Left forelimb (tissue), 1 donor: ENCODE data around the gene PARVG.

ENCODE experiments used
- DNase-seq: peaks from one replicate; pipeline ENCODE4 v3.0.0-alpha.2; 2018; ENCODE audit warnings: low spot score

The PARVG gene

DNA sequence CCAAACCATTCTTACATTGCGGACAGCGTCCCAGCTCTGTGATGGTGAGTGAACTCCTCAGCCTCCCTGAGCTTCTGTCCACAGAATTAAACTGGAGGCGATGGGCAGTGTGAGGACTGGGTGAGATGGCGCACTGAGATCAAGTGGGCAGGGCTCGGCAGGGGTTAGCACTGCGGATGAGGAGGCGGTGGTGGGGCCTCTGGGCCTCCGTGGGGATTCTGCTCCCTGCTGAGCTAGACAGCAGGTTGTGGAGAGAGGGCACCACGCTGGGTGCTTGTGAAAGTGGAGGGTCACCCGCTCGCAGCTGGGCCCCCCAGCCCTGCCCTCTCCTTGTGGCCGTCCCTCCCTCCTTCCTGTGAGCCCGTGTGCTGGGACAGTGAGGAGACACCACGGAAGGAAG is 25.6 kb upstream of the PARVG start:
- DNase-seq, result no peak

GRCh38 chr22:44157916-44158618 is 22.7 kb upstream of the PARVG start:
- DNase-seq, result no peak

GRCh38 chr22:44158816-44159215 is 21.9 kb upstream of the PARVG start:
- DNase-seq, result no peak

DNA sequence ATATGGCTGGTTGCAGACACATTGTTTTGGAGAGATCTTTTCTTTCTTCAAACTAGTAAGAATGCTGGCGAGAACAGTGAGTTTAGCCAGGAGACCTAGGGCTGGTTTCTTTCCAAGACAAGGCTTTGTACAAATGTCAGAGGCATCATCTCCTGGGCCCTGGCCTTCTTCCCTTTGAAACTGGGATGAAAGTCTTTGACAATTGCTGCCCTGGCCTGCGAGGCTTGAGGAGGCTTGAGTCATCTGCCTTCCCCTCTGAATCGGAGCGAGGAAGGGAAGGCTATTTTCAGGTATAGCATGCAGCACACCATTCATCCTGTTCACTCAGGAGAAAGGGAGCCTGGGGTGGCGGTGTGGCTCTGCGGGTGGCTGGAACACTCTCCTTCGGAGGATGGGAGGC is 21.5 kb upstream of the PARVG start:
- DNase-seq, result no peak

- no peak for DNase-seq
Measured at GRCh38 chr22:44159811-44160210, 20.9 kb upstream of the PARVG start.

GRCh38 chr22:44160421-44160820 is 20.3 kb upstream of the PARVG start:
- no peak for DNase-seq

DNA sequence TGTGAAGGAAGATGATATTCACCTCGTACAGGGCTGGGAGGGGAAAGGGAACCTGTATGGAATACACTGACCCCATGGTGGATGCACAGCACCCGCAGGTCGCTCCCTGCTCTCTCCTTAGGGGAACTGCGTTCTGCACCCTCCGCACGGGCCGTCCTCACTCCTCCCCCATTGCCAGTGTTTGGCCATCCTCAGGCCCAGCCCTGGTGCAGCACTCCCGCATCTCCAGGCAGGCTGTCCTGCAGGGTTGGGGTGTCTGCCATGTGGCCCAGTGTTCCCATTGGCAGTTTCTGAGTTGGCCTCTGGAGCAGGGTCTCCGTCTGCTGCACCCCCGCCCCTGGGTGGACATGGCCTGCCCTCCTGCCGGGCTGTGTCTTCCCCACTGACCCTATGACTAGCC is 19.1 kb upstream of the PARVG start:
- no peak for DNase-seq

- DNase-seq, result no peak
Measured at GRCh38 chr22:44162960-44163359, 17.8 kb upstream of the PARVG start.

DNA sequence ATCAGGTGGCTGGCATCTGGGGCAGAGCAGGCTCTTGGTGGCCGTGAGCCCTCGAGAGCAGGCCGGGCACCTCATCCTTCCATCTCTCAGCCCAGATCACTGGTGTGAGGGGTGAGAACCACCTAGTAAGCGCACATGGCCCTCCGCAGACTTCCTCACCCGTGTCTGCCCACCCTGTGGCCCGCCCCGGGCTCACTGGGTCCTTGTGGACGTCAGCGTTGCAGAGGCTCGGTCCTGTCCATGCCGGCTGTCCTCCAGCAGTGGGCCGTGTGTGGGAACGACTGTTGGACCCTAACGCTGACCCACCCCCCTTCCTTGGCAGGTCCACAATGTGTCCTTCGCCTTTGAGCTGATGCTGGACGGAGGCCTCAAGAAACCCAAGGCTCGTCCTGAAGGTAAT is 17.2 kb upstream of the PARVG start:
- no peak for DNase-seq

- no peak for DNase-seq
Measured at GRCh38 chr22:44164031-44164430, 16.7 kb upstream of the PARVG start.

GRCh38 chr22:44165286-44165874 is 15.3 kb upstream of the PARVG start:
- DNase-seq, result no peak

GRCh38 chr22:44166498-44167276 is 14.0 kb upstream of the PARVG start:
- no peak for DNase-seq

DNA sequence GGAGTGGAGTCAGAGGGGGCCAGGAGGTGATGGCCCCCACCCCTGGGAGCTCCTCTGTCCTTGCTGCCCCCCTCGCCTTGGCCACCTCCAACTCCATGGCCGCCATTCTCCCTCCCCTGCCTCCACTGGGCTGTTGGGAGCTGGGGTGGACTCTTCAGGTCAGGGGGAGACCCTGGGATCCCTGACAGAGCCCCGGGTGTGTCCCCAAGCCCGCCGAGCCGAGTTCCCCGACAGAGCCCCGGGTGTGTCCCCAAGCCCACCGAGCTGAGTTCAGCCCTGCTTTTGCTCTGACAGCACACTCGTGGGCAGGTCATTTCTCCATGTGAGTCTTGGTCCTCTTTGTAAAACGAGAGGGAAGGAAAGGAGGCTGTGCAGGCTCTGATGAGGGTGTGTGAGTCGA is 13.2 kb upstream of the PARVG start:
- no peak for DNase-seq

- no peak for DNase-seq
Measured at GRCh38 chr22:44168206-44168605, 12.5 kb upstream of the PARVG start.

GRCh38 chr22:44170470-44170869 is 10.3 kb upstream of the PARVG start:
- no peak for DNase-seq

- no peak for DNase-seq
Measured at GRCh38 chr22:44171561-44171960, 9.2 kb upstream of the PARVG start.

DNA sequence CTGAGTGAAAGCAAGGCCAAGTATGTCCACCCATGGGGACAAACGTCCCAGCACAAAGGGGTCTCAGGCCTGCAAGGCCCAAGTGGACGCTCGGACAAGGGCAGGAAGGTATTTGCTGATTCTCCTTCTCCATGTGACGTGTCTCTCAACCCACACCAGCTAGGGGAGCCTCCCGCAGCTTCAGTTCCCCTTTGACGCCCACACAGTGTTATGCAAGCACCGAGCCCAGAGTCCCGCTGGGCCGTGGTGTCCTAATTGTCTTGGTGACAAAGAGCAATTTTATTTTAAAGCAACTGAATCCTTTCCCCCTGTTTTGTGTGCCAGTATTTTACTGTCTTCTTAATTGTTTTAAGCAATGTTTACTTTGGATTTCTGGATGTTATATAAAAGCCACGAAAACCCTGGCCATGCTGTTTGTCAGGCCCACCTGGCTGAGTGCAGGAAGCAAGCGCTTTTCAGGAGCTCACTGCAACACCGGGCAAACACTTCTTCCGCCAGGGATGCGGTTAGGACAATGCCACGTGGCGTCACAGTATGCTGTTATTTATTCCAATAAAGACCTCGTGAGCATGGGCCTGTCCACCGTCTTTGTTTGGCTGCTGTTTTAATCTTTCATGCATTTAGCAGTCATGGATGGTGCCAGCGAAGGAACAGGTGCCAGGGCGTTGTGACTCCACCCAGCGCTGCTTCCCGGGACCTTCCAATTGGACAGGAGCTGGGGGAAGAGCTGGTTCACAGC is 8.2 kb upstream of the PARVG start:
- DNase-seq, result no peak

- DNase-seq, result no peak
Measured at GRCh38 chr22:44173154-44173553, 7.6 kb upstream of the PARVG start.

GRCh38 chr22:44175676-44176075 is 5.0 kb upstream of the PARVG start:
- DNase-seq, result no peak

DNA sequence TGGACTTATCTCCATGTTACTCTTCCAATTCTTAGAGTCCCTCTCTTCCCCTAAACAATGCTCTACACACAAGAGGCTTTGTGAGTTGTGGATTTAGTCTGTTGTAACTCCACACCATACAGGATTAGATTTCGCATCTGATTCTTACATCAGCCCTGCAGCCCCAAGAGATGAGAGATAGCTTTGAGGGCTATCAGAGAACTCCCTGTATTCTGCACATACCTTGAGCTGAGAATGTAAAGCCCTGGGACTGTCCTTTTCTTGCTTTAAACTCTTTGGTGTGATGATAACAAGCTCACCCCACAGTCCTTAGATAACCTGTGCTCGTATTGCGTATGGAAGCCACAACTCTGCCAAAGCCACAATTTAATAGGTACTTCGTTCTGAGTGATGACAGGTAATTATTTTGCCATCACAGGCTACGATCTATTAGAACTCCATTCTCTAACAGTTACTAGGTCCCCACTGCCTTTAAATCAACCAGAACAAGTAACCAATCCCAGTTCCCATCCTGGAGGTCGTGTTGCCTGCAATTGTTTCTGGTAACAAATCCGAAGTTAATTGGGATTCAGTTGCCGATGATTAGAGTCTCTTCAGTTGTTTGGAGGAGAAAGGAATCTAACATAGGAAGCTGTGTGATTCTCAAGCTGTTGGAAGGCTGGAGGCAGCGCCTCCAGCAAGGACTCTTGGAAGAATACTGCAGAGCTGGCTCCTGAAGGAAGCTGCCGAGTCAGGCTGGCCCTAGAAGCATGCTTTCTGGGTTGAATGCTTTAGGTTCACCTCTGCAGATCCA is 1.3 kb upstream of the PARVG start:
- no peak for DNase-seq

DNA sequence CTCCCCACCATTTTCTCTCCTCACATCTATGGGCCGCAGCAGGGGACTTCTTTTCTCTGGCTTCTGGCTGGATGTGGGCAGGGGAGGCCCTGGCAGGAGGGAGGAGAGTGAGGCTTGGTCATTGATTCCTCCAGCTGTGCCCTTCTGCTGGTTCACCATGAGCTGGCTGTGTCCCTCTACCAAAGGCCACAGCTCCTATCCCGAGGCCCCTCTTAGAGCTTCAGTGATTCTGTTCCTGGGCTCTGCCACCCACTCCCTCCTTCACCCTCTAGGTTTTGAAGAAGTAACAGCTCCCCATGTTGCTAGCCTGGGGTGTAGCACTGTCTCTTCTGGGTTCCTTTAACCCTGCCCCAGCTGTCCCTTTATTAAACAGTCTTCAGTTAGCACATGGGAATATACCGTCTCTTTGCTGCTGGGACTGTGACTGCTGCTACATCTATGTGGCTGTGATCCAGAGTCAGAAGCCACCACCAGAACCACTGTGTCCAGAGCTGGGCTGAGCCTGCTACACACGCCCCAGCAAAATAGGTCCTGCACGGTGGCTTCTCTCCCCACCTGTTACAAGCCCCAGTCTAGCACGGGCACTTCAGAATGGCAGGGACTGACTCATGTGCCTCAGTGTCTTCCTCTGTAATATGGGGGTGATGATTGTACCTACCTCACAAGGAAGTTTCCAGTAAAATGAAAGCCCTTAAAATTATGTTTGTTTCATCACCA is 578 bp upstream of the PARVG start:
- no peak for DNase-seq
